H1 (cell line): ENCODE results near the gene KCNMA1. TPM values are rescaled to one million over a fixed set of nuclear protein-coding genes. Genes with fewer than 3 reads are reported as not detected.

Experiments used
- CTCF ChIA-PET: fragments of 300-600 bp; sonication (Branson Sonifier 250); formaldehyde crosslinking; loops from one replicate; lab custom pipeline; 2021; ENCODE audit not compliant: partially characterized antibody; lab: Charles Lee
- POLR2A ChIA-PET: fragments of 300-600 bp; sonication (Branson Sonifier 250); formaldehyde crosslinking; loops from one replicate; lab custom pipeline; 2021; ENCODE audit warnings: inconsistent platforms; ENCODE audit not compliant: partially characterized antibody; lab: Charles Lee
- DNase-seq, 2 experiments: peaks; one replicate each; pipeline versions ENCODE4 v3.0.0 to v3.0.0-alpha.2; 2010 to 2022; ENCODE audit warnings: low spot score in 2 of 2, low read depth in 1 of 2, mixed read lengths in 1 of 2
- FAIRE-seq: peaks from 2 replicates; lab custom pipeline; 2011; peaks lifted over from hg19 to GRCh38; lab: Jason Lieb, UNC
- H2AFZ ChIP-seq: 2 replicates; pipeline ENCODE4 v1.8.1; 2012; ENCODE audit warnings: low read length, inconsistent platforms
- H2AK5ac ChIP-seq: 2 replicates; pipeline ENCODE4 v1.6.1; 2013; ENCODE audit warnings: low read depth, low read length
- H2BK120ac ChIP-seq: replicated peaks from 2 replicates; pipeline ENCODE3; 2013; ENCODE audit warnings: low read depth, low read length, inconsistent platforms
- H2BK12ac ChIP-seq: 2 replicates; pipeline ENCODE4 v1.6.1; 2013; ENCODE audit warnings: low read depth, low read length
- H2BK15ac ChIP-seq: 2 replicates; pipeline ENCODE4 v1.6.1; 2013; ENCODE audit warnings: low read length
- H2BK20ac ChIP-seq: 2 replicates; pipeline ENCODE4 v1.6.1; 2013; ENCODE audit warnings: low read length
- H2BK5ac ChIP-seq: 2 replicates; pipeline ENCODE4 v1.6.1; 2013; ENCODE audit warnings: low read depth, low read length
- H3K14ac ChIP-seq: 2 replicates; pipeline ENCODE4 v1.6.1; 2013; ENCODE audit warnings: inconsistent platforms; ENCODE audit not compliant: insufficient read length
- H3K18ac ChIP-seq: 2 replicates; pipeline ENCODE4 v1.6.1; 2013; ENCODE audit warnings: low read length; ENCODE audit errors: extremely low read depth
- H3K23ac ChIP-seq: 2 replicates; pipeline ENCODE4 v1.6.1; 2013; ENCODE audit warnings: inconsistent platforms; ENCODE audit not compliant: insufficient read length
- H3K23me2 ChIP-seq: 2 replicates; pipeline ENCODE4 v1.6.1; 2013; ENCODE audit warnings: low read depth, low read length
- H3K27ac ChIP-seq: 2 replicates; pipeline ENCODE4 v1.6.1; 2011; ENCODE audit warnings: low read depth, low read length, inconsistent platforms
- H3K27me3 ChIP-seq, 4 experiments: replicated peaks in 1 of 4; 1 replicate in 1 of 4; 2 replicates in 3 of 4; pipeline versions ENCODE4 v1.6.1 to v1.8.1; 2011 to 2013; ENCODE audit warnings: low read length in 3 of 4, mild to moderate bottlenecking in 3 of 4, inconsistent platforms in 2 of 4, mixed read lengths in 2 of 4, moderate library complexity in 1 of 4; ENCODE audit not compliant: control insufficient read depth in 3 of 4, insufficient read depth in 3 of 4; ENCODE audit errors: extremely low read depth in 1 of 4
- H3K36me3 ChIP-seq, 4 experiments: 2 replicates each; pipeline versions ENCODE4 v1.6.1 to v1.8.1; 2011 to 2013; ENCODE audit warnings: mild to moderate bottlenecking in 4 of 4, low read length in 3 of 4, moderate library complexity in 2 of 4, control low read depth in 1 of 4, inconsistent platforms in 1 of 4; ENCODE audit not compliant: insufficient read depth in 4 of 4, control insufficient read depth in 2 of 4
- H3K4ac ChIP-seq: replicated peaks from 2 replicates; pipeline ENCODE3; 2013; ENCODE audit warnings: low read length, low read depth, mixed read lengths, inconsistent platforms; ENCODE audit not compliant: insufficient read length
- H3K4me1 ChIP-seq, 4 experiments: replicated peaks in 1 of 4; 1 replicate in 1 of 4; 2 replicates in 3 of 4; pipeline versions ENCODE4 v1.6.1 to v1.8.1; 2011 to 2013; ENCODE audit warnings: low read length in 3 of 4, inconsistent platforms in 2 of 4, mixed read lengths in 1 of 4; ENCODE audit not compliant: insufficient read depth in 4 of 4, control insufficient read depth in 3 of 4
- H3K4me2 ChIP-seq, 2 experiments: 2 replicates each; pipeline versions ENCODE4 v1.6.1 to v1.8.1; 2011 to 2013; ENCODE audit warnings: low read depth in 2 of 2, low read length in 2 of 2, control low read depth in 1 of 2, inconsistent platforms in 1 of 2, mild to moderate bottlenecking in 1 of 2; ENCODE audit not compliant: insufficient read depth in 1 of 2
- H3K4me3 ChIP-seq, 4 experiments: fragments of 200-600, 300-600 bp in 1 of 4; sonication (generic), shearing (Covaris generic), sonication (Bioruptor Twin) in 1 of 4; 2 replicates each; pipeline versions ENCODE4 v1.5.1 to v1.8.1; 2011 to 2016; ENCODE audit warnings: low read length in 4 of 4, low read depth in 3 of 4, control low read depth in 2 of 4, inconsistent platforms in 2 of 4, mild to moderate bottlenecking in 2 of 4, mixed read lengths in 1 of 4, moderate library complexity in 1 of 4; ENCODE audit not compliant: insufficient read depth in 2 of 4; ENCODE audit errors: extremely low read depth in 1 of 4
- H3K56ac ChIP-seq: replicated peaks from 2 replicates; pipeline ENCODE3; 2013; ENCODE audit warnings: low read depth, mild to moderate bottlenecking, mixed read lengths, low read length, inconsistent platforms; ENCODE audit not compliant: insufficient read length
- H3K79me1 ChIP-seq: 2 replicates; pipeline ENCODE4 v1.6.1; 2013; ENCODE audit warnings: low read depth, low read length, control low read depth
- H3K79me2 ChIP-seq, 2 experiments: 2 replicates each; pipeline versions ENCODE4 v1.6.1 to v1.8.1; 2012 to 2013; ENCODE audit warnings: low read length in 2 of 2, mild to moderate bottlenecking in 2 of 2, inconsistent platforms in 1 of 2; ENCODE audit not compliant: insufficient read depth in 2 of 2, control insufficient read depth in 1 of 2
- H3K9ac ChIP-seq, 4 experiments: replicated peaks in 1 of 4; 1 replicate in 1 of 4; 2 replicates in 3 of 4; pipeline versions ENCODE4 v1.6.1 to v1.8.1; 2011 to 2013; ENCODE audit warnings: low read depth in 3 of 4, low read length in 3 of 4, control low read depth in 2 of 4, mild to moderate bottlenecking in 2 of 4, moderate library complexity in 2 of 4, inconsistent platforms in 1 of 4; ENCODE audit errors: extremely low read depth in 1 of 4
- H3K9me3 ChIP-seq, 2 experiments: 2 replicates each; pipeline versions ENCODE4 v1.6.1 to v1.8.1; 2012 to 2013; ENCODE audit warnings: mild to moderate bottlenecking in 2 of 2, moderate library complexity in 2 of 2, control low read depth in 1 of 2, inconsistent platforms in 1 of 2, low read depth in 1 of 2, low read length in 1 of 2, mixed read lengths in 1 of 2; ENCODE audit not compliant: insufficient read depth in 2 of 2
- H4K20me1 ChIP-seq, 2 experiments: replicated peaks in 1 of 2; 2 replicates each; pipeline versions ENCODE3 to v1.8.1; 2011 to 2013; ENCODE audit warnings: inconsistent platforms in 2 of 2, low read length in 2 of 2, mild to moderate bottlenecking in 1 of 2; ENCODE audit not compliant: insufficient read depth in 2 of 2, control insufficient read depth in 1 of 2
- H4K5ac ChIP-seq: 2 replicates; pipeline ENCODE4 v1.6.1; 2013; ENCODE audit warnings: low read length, low read depth, mixed read lengths, inconsistent platforms; ENCODE audit not compliant: insufficient read length
- H4K8ac ChIP-seq: 2 replicates; pipeline ENCODE4 v1.8.0; 2013; ENCODE audit warnings: mild to moderate bottlenecking, moderate library complexity, low read length, inconsistent platforms; ENCODE audit not compliant: insufficient read depth; ENCODE audit errors: extremely low read depth
- H4K91ac ChIP-seq: replicated peaks from 2 replicates; pipeline ENCODE3; 2013; ENCODE audit warnings: low read length, mixed read lengths, inconsistent platforms; ENCODE audit not compliant: insufficient read length
- CHD2 ChIP-seq: IDR thresholded peaks from 2 replicates; pipeline ENCODE4 v1.6.1; 2012; ENCODE audit warnings: low read length, improper control_type of control experiment
- HDAC6 ChIP-seq: IDR thresholded peaks from one replicate; pipeline ENCODE4 v1.7.1; 2012; ENCODE audit warnings: low read depth, mild to moderate bottlenecking, inconsistent platforms, low read length, moderate library complexity
- JUN ChIP-seq: IDR thresholded peaks from 2 replicates; pipeline ENCODE4 v1.6.1; 2011; ENCODE audit warnings: low read depth, mild to moderate bottlenecking, improper control_type of control experiment, low read length
- KDM1A ChIP-seq: fragments of 200-600, 300-600 bp; sonication (generic); IDR thresholded peaks from 2 replicates; pipeline ENCODE4 v1.7.1; 2016; ENCODE audit warnings: mild to moderate bottlenecking, low read length, borderline replicate concordance
- PHF8 ChIP-seq: fragments of 200-600 bp; sonication (generic); conservative IDR thresholded peaks from 2 replicates; pipeline ENCODE4 v1.7.1; 2012; ENCODE audit warnings: low read depth, mild to moderate bottlenecking, inconsistent platforms, low read length, moderate library complexity
- POU5F1 ChIP-seq: IDR thresholded peaks from 2 replicates; pipeline ENCODE4 v1.6.1; 2011; ENCODE audit warnings: low read depth, mild to moderate bottlenecking, low read length, moderate library complexity
- RFX5 ChIP-seq: IDR thresholded peaks from 2 replicates; pipeline ENCODE4 v1.6.1; 2011; ENCODE audit warnings: low read depth, low read length, improper control_type of control experiment, borderline replicate concordance
- SIN3A ChIP-seq, 2 experiments: IDR thresholded peaks in 1 of 2; conservative IDR thresholded peaks in 1 of 2; 2 replicates each; pipeline ENCODE4 v1.6.1; 2011 to 2012; ENCODE audit warnings: low read length in 2 of 2, improper control_type of control experiment in 1 of 2, low read depth in 1 of 2, mild to moderate bottlenecking in 1 of 2
- SP2 ChIP-seq: IDR thresholded peaks from 2 replicates; pipeline ENCODE4 v1.6.1; 2012; ENCODE audit warnings: mild to moderate bottlenecking, low read length, inconsistent platforms
- WGBS, 2 experiments: shearing (Covaris generic) in 1 of 2; methylation state at CpG; one replicate each; pipeline versions ENCODE4 v1.1.6 to v1.1.7; 2013 to 2015; ENCODE audit warnings: low lambda C conversion rate in 2 of 2, mixed read lengths in 2 of 2, inconsistent platforms in 1 of 2, low coverage in 1 of 2, missing lambda C conversion rate in 1 of 2; ENCODE audit not compliant: insufficient replicate concordance in 2 of 2, insufficient coverage in 1 of 2, insufficient read length in 1 of 2; ENCODE audit errors: extremely low coverage in 1 of 2, missing lambda C conversion rate in 1 of 2; 5-methylcytosine and 5-hydroxymethylcytosine counted together
- polyA plus RNA-seq, 7 experiments: library from polyadenylated mRNA; depleted of rRNA in 3 of 7; stranded (reverse) in 5 of 7; unstranded in 2 of 7; fragments of >200 nt in 5 of 7; fragments of 200-250 nt in 2 of 7; gene quantifications; 1 replicate in 5 of 7; 2 replicates in 1 of 7; 4 replicates in 1 of 7; pipeline versions ENCODE4 v1.2.1 to v1.2.3, GENCODE V29; 2011 to 2013; ENCODE audit warnings: missing spikeins in 2 of 7, mixed read lengths in 2 of 7
- total RNA-seq: library from RNA; stranded (reverse); fragmentation: NEBNext Ultra II Directional; extraction: Animal tissue kit (Norgen Biotek cat#: 25700); gene quantifications from 2 replicates; pipeline ENCODE4 v1.2.1, GENCODE V29; 2021
- TF ChIP-seq, protein P1 (sequence below): IDR thresholded peaks from 2 replicates; pipeline ENCODE4 v1.6.1; 2011; ENCODE audit warnings: low read depth, mild to moderate bottlenecking, low read length; ENCODE audit not compliant: insufficient read depth

Gene KCNMA1
- total and polyA plus RNA-seq, 2 of the 8 experiments (the other 6 are each of a cell fraction or from before 2014, with no cell fraction given) = 10.2 to 11.1 TPM

DNA sequence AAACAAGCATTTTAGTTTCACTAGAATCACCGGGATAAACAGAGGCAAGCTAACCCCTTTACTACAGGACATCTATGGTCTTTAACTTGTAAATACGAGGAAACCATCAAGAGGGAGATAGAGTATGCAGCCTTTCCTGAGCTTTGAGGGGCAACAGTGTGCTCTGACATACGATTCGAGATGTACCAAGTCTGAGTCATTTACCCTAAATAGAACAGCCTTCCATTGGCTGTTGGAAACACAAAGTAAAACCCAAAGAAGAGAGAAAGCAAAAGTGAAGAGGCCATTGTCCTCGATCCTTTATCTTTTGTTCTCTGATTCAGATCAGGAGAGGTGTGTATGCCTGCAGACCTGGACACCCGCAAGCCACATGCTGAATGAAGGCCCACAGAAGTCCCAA, 289.5 kb downstream of the KCNMA1 start:
- no peaks in the 10 kb centered on the region; the same call in 1 of the 2 replicates for H3K23me2 ChIP-seq
- no peak overlapping the region for H2BK20ac ChIP-seq
- H3K27me3 ChIP-seq = no peaks in the 10 kb centered on the region
- no peak overlapping the region for H2BK15ac ChIP-seq
- ChIA-PET CTCF (interaction anchor here (0.9 to 1.5 kb wide), 4 partner anchors 29 to 174 kb away, joined by 3 to 5 read pairs (median 4); no protein-coding TSS in a partner anchor), POLR2A (no interaction called here)
- no peak for TF ChIP-seq SP2
- no peak for TF ChIP-seq POU5F1
- no peak for TF ChIP-seq HDAC6
- TF ChIP-seq, protein P1, sequence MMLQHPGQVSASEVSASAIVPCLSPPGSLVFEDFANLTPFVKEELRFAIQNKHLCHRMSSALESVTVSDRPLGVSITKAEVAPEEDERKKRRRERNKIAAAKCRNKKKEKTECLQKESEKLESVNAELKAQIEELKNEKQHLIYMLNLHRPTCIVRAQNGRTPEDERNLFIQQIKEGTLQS = no peak
- no peak for TF ChIP-seq CHD2
- TF ChIP-seq PHF8 = no peak
- TF ChIP-seq SIN3A (conservative IDR thresholded peaks at IDR 0.05 in 1 of 2, IDR thresholded peaks at IDR 0.05 in 1 of 2; ENCODE audit: low read depth in 1 of 2, low read length in 2 of 2) = no peak
- no peak for TF ChIP-seq RFX5
- no peak for TF ChIP-seq JUN
- no peak for TF ChIP-seq KDM1A
- no peak overlapping the region for H4K91ac ChIP-seq
- H3K14ac ChIP-seq = no peak overlapping the region
- 89% methylated on average over 6 of the region's 6 CpGs; no CpG with 5 or more reads in 1 of the 2 experiments for WGBS, 2 experiments
- no peak overlapping the region for H3K27ac ChIP-seq
- H2BK5ac ChIP-seq = no peak overlapping the region
- H3K36me3 ChIP-seq = no peaks in the 10 kb centered on the region
- FAIRE-seq (no peak), DNase-seq (no peak)
- no peak overlapping the region for H2AK5ac ChIP-seq
- H3K4me2 ChIP-seq = no peak overlapping the region
- no peak overlapping the region for H4K8ac ChIP-seq
- H4K5ac ChIP-seq = no peak overlapping the region
- no peaks in the 10 kb centered on the region for H3K9me3 ChIP-seq
- H3K4ac ChIP-seq = no peak overlapping the region
- H4K20me1 ChIP-seq = no peaks in the 10 kb centered on the region
- no peaks in the 10 kb centered on the region for H3K79me2 ChIP-seq
- H3K9ac ChIP-seq = no peak overlapping the region
- H2AFZ ChIP-seq = no peak overlapping the region
- H3K79me1 ChIP-seq = no peaks in the 10 kb centered on the region
- no peak overlapping the region for H2BK120ac ChIP-seq
- H3K4me3 ChIP-seq = no peak overlapping the region
- no peak overlapping the region for H3K56ac ChIP-seq
- H3K18ac ChIP-seq = no peak overlapping the region
- H3K4me1 ChIP-seq = no peaks in the 10 kb centered on the region
- no peak overlapping the region for H2BK12ac ChIP-seq
- H3K23ac ChIP-seq = no peak overlapping the region
